Bronchial epithelial cell (primary cell): ENCODE measurements around the gene SH3RF1. TPM values are rescaled to one million over a fixed set of nuclear protein-coding genes. Genes with fewer than 3 reads are reported as not detected.

Experiments
- DNase-seq: peaks from one replicate; pipeline ENCODE4 v3.0.0-alpha.2; 2010; ENCODE audit warnings: low read depth
- FAIRE-seq: peaks from 2 replicates; lab custom pipeline; 2011; peaks lifted over from hg19 to GRCh38; lab: Jason Lieb, UNC
- H3K27me3 ChIP-seq: 2 replicates; pipeline ENCODE4 v1.5.1; 2011; ENCODE audit warnings: low read length; ENCODE audit not compliant: control insufficient read depth, insufficient read depth
- H3K36me3 ChIP-seq: 2 replicates; pipeline ENCODE4 v1.5.1; 2011; ENCODE audit warnings: low read length; ENCODE audit not compliant: control insufficient read depth, insufficient read depth
- H3K4me3 ChIP-seq: 2 replicates; pipeline ENCODE4 v1.5.1; 2011; ENCODE audit warnings: mild to moderate bottlenecking, low read depth, low read length, control low read depth
- total RNA-seq: library from RNA; depleted of rRNA; stranded (reverse); fragments of >200 nt; gene quantifications from 2 replicates; pipeline ENCODE4 v1.2.1, GENCODE V29; 2014
- TF ChIP-seq, protein P1 (sequence below): IDR thresholded peaks from 2 replicates; pipeline ENCODE4 v1.5.1; 2011; ENCODE audit warnings: mild to moderate bottlenecking, moderate library complexity, low read length, control low read depth, inconsistent platforms; ENCODE audit not compliant: insufficient read depth, severe bottlenecking

The SH3RF1 gene
- total RNA-seq, 1 donor from 2014 or later: 9.0 TPM

DNA sequence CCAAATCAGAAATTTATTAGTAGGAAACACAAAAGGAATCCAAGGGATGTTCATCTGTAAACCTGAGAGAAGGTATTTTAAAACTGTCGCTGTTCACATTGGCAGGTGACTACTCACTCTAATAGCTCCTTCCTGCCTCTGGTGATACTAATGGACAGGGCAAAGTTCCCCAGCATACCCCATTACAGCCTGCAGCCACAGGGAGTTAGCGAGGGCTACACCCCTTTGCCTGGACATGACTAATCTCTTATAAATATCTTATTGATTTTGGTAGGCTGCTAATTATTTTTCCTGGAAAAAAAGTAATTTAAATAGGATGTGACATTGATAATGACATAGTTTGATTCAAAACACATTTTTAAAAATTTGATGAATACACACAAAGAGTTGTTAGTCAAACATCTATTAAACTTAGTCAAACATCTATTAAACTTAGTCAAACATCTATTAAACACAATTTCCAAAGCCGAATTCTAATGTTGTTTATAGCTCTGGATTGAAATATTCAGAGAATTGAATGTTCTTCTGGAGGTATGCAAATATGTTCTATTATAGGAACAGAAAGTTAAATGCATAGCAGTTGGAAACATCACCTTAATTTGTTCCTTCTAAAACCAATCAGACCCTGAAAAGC is 177.8 kb downstream of the SH3RF1 start:
- H3K27me3 ChIP-seq: no peaks in the 10 kb centered on the region
- H3K36me3 ChIP-seq: peaks cover 8% of the 10 kb centered on the region
- no peak overlapping the region for H3K4me3 ChIP-seq
- FAIRE-seq: no peak
- no peak for DNase-seq
- TF ChIP-seq, protein P1, sequence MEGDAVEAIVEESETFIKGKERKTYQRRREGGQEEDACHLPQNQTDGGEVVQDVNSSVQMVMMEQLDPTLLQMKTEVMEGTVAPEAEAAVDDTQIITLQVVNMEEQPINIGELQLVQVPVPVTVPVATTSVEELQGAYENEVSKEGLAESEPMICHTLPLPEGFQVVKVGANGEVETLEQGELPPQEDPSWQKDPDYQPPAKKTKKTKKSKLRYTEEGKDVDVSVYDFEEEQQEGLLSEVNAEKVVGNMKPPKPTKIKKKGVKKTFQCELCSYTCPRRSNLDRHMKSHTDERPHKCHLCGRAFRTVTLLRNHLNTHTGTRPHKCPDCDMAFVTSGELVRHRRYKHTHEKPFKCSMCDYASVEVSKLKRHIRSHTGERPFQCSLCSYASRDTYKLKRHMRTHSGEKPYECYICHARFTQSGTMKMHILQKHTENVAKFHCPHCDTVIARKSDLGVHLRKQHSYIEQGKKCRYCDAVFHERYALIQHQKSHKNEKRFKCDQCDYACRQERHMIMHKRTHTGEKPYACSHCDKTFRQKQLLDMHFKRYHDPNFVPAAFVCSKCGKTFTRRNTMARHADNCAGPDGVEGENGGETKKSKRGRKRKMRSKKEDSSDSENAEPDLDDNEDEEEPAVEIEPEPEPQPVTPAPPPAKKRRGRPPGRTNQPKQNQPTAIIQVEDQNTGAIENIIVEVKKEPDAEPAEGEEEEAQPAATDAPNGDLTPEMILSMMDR: no peak

DNA sequence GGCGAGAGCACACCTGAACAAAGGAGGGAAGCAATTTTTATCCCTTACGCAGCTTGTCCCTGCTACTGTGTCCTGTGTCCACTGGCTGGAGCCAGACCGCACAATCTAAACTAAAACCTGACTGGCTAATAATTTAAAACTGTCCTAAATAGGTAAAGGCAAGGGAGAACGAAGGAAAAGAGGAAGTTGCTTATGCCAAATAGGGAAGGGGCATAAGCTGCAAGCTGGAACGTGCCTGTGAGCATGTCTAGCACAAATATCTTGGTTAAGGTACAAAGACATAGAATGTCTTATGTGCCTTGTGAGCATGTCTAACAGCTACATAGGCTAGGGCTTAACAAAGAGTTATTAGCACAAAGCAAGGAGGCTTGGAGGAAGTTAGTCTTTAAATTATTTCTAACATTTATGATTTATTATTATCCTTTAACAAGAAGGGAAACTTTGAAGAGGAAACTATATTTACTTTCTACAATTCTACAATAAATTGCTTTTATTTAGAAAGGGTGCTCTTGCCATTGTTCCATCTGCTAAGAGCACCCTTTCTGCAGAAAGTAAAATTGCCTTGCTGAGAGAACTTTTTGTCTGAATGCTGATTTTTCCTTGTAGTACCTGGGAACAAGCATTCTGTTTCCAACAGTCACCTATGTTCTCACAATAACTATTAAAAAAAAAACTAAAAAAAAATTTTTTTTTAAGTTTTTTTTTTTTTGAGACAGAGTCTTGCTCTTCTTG is 180.1 kb downstream of the SH3RF1 start:
- DNase-seq: no peak
- TF ChIP-seq, protein P1: no peak
- no peaks in the 10 kb centered on the region for H3K27me3 ChIP-seq
- H3K4me3 ChIP-seq: no peak overlapping the region
- FAIRE-seq: no peak
- peaks cover 2% of the 10 kb centered on the region for H3K36me3 ChIP-seq

DNA sequence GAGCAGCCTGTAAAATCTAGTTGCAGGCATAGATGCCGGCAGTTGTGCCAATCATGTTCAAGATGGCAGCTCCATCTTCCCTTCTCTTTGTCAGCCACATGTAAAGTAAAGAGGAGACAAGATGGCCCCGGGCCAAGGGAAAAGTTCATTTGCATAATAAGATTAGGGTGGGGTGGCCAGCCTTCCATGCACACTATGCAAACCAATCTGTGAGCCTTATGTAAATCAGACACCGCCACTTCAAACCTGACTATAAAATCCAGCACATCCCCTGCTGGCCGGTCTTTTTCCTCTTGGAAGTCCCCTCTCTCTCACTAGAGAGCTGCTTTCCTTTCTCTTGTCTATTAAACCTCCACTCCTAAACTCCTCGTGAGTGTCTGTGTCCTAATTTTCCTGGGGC is 181.8 kb downstream of the SH3RF1 start:
- H3K36me3 ChIP-seq: no peaks in the 10 kb centered on the region
- H3K4me3 ChIP-seq: no peak overlapping the region
- DNase-seq (no peak), FAIRE-seq (no peak)
- no peaks in the 10 kb centered on the region for H3K27me3 ChIP-seq
- TF ChIP-seq, protein P1: no peak

DNA sequence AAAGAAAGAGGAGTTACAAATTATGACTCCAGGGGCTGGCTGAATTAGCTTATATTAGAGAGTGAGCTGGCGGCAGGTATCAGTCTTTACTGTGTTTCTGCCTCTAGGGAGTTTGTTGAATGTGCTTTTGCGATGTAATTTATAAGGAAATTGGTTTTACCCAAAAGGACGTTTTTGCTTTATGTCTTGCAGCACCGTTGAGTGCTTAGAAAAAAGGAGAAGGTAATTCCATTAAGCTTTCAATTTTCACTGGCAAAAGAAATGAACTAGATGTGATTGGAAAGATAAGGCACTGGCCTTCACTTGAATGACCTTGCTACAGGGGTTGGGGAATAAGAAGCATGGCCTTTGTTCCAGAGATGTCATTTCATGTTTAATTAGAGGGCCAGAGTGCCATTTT is 185.8 kb downstream of the SH3RF1 start:
- no peak for DNase-seq
- H3K27me3 ChIP-seq: no peaks in the 10 kb centered on the region
- TF ChIP-seq, protein P1: no peak
- no peak for FAIRE-seq
- H3K36me3 ChIP-seq: no peaks in the 10 kb centered on the region
- H3K4me3 ChIP-seq: no peak overlapping the region

DNA sequence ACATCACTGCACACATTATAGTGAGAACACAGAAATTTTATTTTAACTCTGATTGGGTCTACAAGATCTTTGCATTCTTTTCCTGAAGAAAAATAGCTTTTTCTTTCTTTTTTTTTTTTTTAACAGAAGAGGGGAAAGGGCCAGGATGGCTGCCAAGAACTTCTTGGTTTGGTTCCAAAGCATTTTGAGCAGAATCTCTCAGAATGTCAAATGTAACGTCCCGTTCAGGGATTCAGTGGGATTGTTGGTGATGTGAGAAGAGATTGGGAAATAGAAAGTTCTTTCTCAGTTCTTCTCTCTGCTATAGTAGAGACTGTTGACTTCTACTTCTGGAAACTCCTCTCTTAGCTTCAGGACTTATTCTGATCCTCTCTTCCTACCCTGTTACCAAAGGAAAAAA is 189.8 kb downstream of the SH3RF1 start:
- Histone ChIP-seq H3K4me3 (no peak overlapping the region), H3K27me3 (no peaks in the 10 kb centered on the region), H3K36me3 (no peaks in the 10 kb centered on the region)
- DNase-seq (no peak), FAIRE-seq (no peak)
- TF ChIP-seq, protein P1: no peak
